Forelimb muscle (tissue), 1 donor: ENCODE results near the gene GBGT1. TPM values are rescaled to one million over a fixed set of nuclear protein-coding genes. Genes with fewer than 3 reads are reported as not detected.

Source experiments
- DNase-seq: peaks from one replicate; pipeline ENCODE4 v3.0.0-alpha.2; 2013; ENCODE audit warnings: low read depth
- polyA plus RNA-seq: library from polyadenylated mRNA; unstranded; fragments of 120-200 nt; gene quantifications from one replicate; pipeline ENCODE4 v1.2.1, GENCODE V29; 2013; ENCODE audit not compliant: insufficient read length

Gene GBGT1
- polyA plus RNA-seq, 1 donor: 3.6 TPM

DNA sequence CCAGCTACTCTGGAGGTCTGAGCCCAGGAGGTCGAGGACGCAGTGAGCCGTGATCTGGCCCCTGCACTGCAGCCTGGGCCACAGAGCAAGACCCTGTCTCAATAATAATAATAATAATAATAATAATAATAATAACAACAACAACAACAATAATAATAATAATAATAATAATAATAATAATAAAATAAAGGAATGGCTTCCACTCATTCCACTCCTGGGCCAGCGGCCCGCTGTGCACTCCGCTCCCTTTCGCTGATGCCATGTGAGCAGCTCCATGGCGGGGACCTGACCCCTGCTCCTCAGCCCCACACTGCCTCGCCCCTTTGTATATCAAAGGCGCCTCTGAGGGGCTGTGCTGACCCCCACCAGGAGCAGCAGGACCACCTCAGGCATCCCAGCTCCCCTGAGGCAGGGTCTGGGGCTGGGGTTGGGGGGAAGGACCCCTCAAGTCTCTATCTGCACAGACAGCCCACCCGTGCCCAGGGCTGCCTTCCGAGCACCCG, 20.0 kb downstream of the GBGT1 start:
- DNase-seq: no peak

GRCh38 chr9:133142684-133143622, 20.8 kb downstream of the GBGT1 start:
- DNase-seq: no peak

- DNase-seq: no peak
These were observed 21.7 kb downstream of the GBGT1 start for GRCh38 chr9:133141833-133142595.

- no peak for DNase-seq
These were observed 23.1 kb downstream of the GBGT1 start for GRCh38 chr9:133140606-133141005.

DNA sequence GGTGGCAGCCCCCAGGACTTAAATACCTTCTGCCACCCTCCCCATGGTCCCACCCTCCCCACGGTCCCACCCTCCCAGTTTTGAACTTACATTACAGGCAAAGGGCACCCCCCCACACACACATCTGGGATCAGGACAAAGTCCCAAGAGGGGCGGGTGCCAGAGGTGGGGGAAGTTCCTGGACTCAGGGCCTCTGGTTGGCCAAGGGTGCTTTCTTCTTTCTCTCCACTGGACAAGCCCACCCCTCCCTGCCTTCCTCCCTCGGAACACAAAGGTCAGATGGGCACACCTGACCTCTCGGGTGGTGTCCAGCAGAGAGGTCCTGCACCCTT, 23.6 kb downstream of the GBGT1 start:
- no peak for DNase-seq

- DNase-seq: no peak
These were observed 24.2 kb downstream of the GBGT1 start for GRCh38 chr9:133139246-133140173.

DNA sequence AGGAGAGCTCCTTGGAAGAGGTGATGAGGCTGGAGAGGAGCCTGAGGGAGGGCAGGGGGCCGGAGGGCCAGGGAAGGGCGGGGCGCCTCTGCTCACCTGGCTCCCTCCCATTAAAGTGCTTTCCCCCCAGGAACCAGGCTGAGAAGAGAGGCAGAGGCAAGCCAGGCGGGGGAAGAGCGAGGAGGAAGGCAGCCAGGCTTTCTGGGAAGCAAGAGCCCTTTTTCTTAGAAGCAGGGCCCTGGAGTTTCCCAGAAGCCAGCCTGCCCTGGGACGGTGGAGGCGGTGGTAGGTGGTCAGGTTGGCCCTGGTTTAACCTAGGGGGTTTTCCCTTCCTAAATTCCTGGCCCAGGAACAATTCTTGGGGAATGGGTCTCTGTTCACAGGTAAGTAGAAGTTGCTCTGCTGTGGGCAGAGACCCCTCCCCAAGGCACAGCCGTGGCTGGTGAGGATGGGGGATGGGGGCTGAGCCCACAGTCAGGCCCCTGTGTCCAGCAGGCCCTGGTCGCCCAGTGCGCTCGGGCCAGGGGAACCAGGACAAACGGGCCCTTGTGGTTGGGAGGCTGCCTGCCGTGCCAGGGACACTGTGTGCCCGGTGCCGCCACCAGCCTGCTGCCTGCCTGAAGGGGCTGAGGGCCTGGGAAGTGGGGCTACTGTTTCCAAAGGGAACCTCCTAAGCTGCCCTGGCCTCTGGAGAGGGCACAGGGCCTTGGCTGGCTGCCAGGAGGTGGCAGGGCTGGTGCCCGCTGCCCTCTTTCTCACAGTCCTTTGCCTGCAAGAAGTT, 26.1 kb downstream of the GBGT1 start:
- no peak for DNase-seq

DNA sequence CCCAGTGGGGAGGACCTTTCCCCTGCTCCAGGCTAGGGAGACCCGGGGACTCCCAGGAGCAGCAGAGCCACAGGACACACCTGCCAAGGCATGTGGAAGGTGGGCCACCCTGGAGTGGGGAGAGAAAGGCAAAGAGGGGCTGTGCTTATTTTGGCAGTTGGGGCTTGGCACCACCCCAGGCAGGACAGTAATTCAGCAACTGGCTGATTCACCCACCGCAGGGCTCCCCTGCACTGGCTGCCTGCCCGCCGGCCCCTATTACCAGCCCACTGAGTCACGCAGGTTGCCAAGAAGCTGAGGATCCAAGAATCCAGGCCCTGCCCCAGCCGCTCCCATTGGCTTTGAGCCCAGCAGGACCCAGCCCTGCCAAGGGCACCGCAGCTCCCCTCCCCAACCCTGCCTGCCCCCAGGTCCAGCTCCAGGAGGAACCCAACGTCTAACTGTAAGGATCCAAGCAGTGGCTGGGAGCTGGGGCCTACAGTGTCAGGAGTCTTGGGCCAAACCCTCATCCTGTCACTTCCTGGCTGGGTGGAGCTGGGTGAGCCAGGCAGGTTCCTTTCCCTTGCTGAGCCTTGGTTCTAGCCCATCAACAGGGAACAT, 28.5 kb downstream of the GBGT1 start:
- DNase-seq: no peak

- DNase-seq: no peak
These were observed 29.1 kb downstream of the GBGT1 start for GRCh38 chr9:133134388-133135145.

DNA sequence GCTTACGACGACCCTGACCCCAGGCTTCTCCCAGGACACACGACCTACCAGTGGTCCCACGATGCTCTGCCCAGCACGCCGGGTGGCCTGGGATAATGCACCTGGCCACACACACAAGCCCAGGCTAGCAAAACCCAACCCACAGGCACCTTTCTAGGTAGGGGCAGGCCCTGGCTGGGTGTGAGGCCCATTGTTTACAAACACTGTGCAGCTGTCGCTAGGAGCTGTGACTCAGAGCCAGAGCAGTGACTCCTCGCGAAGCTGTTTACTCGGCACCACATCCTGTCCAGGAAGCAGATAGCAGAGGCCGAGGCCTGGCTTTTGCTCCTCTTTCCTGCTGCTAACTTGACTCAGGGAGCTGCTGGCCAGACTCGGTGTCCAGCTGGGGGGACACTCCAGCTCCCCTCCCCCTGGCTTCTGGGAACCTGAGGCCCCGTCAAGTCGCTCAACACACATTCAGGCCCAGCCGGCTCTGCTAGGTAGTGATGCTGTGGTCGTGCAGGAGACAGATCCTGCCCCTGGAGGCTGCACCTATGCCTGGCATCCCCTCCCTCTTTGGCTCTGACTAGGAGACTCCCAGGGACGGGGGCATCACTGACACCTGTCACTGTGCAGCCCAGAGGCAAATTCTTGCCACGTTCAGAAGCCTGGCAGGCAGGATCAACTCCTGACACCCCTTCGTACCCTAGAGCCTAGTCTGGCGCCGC, 29.9 kb downstream of the GBGT1 start:
- peak; percentile 93 for DNase-seq

DNA sequence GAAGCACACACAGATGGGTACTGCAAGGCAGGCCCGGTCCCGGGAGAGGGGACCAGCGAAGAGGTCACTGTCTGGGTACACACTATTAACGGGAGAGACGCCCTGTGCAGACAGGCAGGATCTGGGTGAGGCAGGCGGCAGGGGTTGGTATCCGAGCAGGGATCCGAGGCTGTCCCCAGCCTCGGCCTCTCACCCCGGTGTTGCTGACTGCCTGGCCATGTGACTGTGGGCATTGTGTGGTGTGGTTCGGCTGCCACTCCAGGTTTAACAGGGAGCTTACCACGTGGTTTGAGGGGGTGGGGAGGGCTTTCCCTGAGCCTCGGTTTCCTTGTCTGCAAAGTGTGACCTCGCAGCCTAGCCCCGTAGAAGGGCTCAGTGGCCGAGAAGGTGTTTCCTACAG, 31.5 kb downstream of the GBGT1 start:
- no peak for DNase-seq

DNA sequence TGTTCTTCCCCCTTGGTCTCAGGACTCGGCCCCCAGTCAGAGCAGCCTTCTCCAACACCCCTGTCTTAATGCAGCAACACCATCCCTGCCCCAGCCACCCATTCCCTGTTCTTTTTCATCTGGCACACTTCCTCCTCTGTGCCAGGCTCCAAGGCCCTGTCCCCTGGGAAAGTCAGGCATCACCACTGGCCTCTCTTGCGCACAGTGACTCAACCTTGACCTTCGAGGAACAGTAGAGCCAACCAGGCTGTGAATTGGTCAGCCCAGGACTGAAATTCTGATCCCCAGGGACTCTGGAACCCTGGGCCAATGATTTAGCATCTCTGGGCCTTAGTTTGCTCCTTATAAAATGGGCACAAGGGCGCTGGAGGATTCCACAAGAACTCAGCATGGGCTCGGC, 32.2 kb downstream of the GBGT1 start:
- DNase-seq: no peak

DNA sequence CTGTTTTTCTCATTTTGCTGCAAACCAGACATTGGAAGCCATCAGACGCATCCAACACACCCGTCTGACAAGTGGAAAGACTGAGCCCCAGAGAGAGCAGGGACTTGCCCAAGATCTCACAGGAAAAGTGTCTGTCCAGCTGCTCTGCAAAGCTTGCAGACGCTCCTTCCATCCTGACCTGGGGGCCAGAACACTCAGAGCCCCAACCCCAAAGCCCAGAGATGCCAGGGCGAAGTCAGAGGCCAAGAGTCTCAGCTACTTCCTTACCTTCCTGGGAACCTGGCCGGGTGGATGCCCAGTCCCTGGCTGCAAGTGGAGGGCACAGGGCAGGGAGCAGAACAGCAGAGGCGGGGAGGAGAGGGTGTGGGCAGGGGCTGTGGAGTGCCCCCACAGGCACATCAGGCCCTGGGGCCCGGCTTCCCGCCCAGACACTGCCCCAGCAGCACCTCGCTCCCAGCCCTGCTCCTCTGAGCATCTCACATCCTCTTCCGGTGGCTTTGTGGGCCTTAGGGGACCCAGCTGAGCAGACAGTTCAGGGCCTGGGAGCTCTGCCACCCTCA, 32.9 kb downstream of the GBGT1 start:
- DNase-seq: no peak

- DNase-seq: no peak
These were observed 34.5 kb downstream of the GBGT1 start for GRCh38 chr9:133129001-133129795.

DNA sequence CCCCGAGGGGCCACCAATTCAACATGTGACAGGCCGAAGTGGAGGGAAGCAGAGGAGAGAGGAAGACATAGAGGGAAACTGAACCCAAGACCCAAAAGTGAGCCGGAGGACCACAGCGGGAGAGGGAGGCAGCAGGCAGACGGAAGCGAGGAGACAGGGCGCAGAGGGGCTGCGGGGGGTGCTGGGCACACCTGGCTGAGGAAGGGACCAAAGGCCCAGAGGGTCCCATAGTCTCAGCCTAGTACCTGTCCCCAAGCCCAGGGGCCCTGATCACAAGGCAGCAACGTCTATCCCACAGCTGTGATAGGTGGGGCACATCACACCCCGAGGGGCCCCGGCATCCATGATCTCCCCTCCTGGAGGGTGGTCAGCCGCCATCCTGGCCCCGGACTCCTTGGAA, 35.6 kb downstream of the GBGT1 start:
- DNase-seq: no peak

GRCh38 chr9:133127340-133127981, 36.3 kb downstream of the GBGT1 start:
- no peak for DNase-seq

GRCh38 chr9:133126697-133127339, 36.9 kb downstream of the GBGT1 start:
- DNase-seq: no peak
